HEK293 (cell line): Measurements from ENCODE around the gene ARHGAP22.

Source experiments
- CTCF ChIA-PET: fragments of 350-600 bp; formaldehyde crosslinking; extraction: SDS; loops from one replicate; lab custom pipeline; 2021; ENCODE audit warnings: antibody characterized with exemption; lab: Yijun Ruan, JAX
- POLR2A ChIA-PET: fragments of 300-600 bp; formaldehyde crosslinking; extraction: SDS; loops from one replicate; lab custom pipeline; 2020; ENCODE audit warnings: antibody characterized with exemption, inconsistent platforms; lab: Yijun Ruan, JAX
- H3K27ac ChIP-seq: fragments of 200-500 bp; sonication (Bioruptor generic); 2 replicates; pipeline ENCODE4 v1.5.1; 2014; ENCODE audit warnings: low read depth, low read length, control low read depth, inconsistent platforms; ENCODE audit errors: extremely low read depth
- H3K36me3 ChIP-seq, 2 experiments: fragments of 200-500 bp in 1 of 2; sonication (Bioruptor generic) in 1 of 2; 1 replicate in 1 of 2; 2 replicates in 1 of 2; pipeline ENCODE4 v1.5.1; 2014 to 2017; ENCODE audit warnings: inconsistent platforms in 2 of 2, low read length in 2 of 2; ENCODE audit not compliant: control insufficient read depth in 2 of 2, insufficient read depth in 1 of 2
- H3K4me1 ChIP-seq: fragments of 200-500 bp; sonication (Bioruptor generic); 2 replicates; pipeline ENCODE4 v1.5.1; 2014; ENCODE audit warnings: mild to moderate bottlenecking, low read length, inconsistent platforms; ENCODE audit not compliant: control insufficient read depth, insufficient read depth
- H3K4me3 ChIP-seq: 2 replicates; pipeline ENCODE4 v1.5.1; 2011; ENCODE audit warnings: low read depth, mild to moderate bottlenecking, control low read depth, low read length, moderate library complexity
- H3K9me3 ChIP-seq: fragments of 200-500 bp; sonication (Bioruptor generic); 2 replicates; pipeline ENCODE4 v1.5.1; 2014; ENCODE audit warnings: low read depth, low read length, inconsistent platforms; ENCODE audit not compliant: control insufficient read depth, insufficient read depth
- GLIS1 ChIP-seq: fragments of 450-650 bp; formaldehyde crosslinking; IDR thresholded peaks from 2 replicates; pipeline ENCODE4 v1.5.1; 2016; ENCODE audit warnings: missing biosample characterization, missing genetic modification characterization
- HOXA7 ChIP-seq: sonication (generic); formaldehyde crosslinking; IDR thresholded peaks from 2 replicates; pipeline ENCODE4 v1.8.1; 2022; ENCODE audit warnings: missing genetic modification reagents, borderline replicate concordance
- MEIS1 ChIP-seq: sonication (generic); formaldehyde crosslinking; IDR thresholded peaks from 2 replicates; pipeline ENCODE4 v1.8.1; 2022; ENCODE audit warnings: missing genetic modification reagents, mild to moderate bottlenecking, borderline replicate concordance
- SCRT1 ChIP-seq: fragments of 450-650 bp; formaldehyde crosslinking; IDR thresholded peaks from 2 replicates; pipeline ENCODE4 v1.5.1; 2016; ENCODE audit warnings: missing biosample characterization, missing genetic modification characterization, borderline replicate concordance
- SP7 ChIP-seq: fragments of 450-650 bp; formaldehyde crosslinking; IDR thresholded peaks from 2 replicates; pipeline ENCODE4 v1.5.1; 2016; ENCODE audit warnings: missing biosample characterization, missing genetic modification characterization
- ZNF121 ChIP-seq: fragments of 450-650 bp; formaldehyde crosslinking; IDR thresholded peaks from 2 replicates; pipeline ENCODE4 v1.5.1; 2016; ENCODE audit warnings: missing biosample characterization, missing genetic modification characterization
- ZNF138 ChIP-seq: fragments of 450-650 bp; formaldehyde crosslinking; IDR thresholded peaks from 2 replicates; pipeline ENCODE4 v1.5.1; 2016; ENCODE audit warnings: missing biosample characterization, missing genetic modification characterization, borderline replicate concordance
- ZNF214 ChIP-seq: fragments of 450-650 bp; formaldehyde crosslinking; IDR thresholded peaks from 2 replicates; pipeline ENCODE4 v1.5.1; 2017; ENCODE audit warnings: missing biosample characterization, mild to moderate bottlenecking, missing genetic modification characterization, borderline replicate concordance
- ZNF302 ChIP-seq: fragments of 450-650 bp; formaldehyde crosslinking; IDR thresholded peaks from 2 replicates; pipeline ENCODE4 v1.5.1; 2016; ENCODE audit warnings: missing biosample characterization, missing genetic modification characterization, low read depth
- ZNF311 ChIP-seq: fragments of 450-650 bp; formaldehyde crosslinking; IDR thresholded peaks from 2 replicates; pipeline ENCODE4 v1.5.1; 2017; ENCODE audit warnings: missing biosample characterization, missing genetic modification characterization, borderline replicate concordance
- ZNF324 ChIP-seq: fragments of 450-650 bp; formaldehyde crosslinking; IDR thresholded peaks from 2 replicates; pipeline ENCODE4 v1.5.1; 2016; ENCODE audit warnings: missing biosample characterization, missing genetic modification characterization
- ZNF48 ChIP-seq: fragments of 450-650 bp; formaldehyde crosslinking; IDR thresholded peaks from 2 replicates; pipeline ENCODE4 v1.5.1; 2016; ENCODE audit warnings: missing biosample characterization, missing genetic modification characterization
- ZNF549 ChIP-seq: fragments of 450-650 bp; IDR thresholded peaks from 2 replicates; pipeline ENCODE4 v1.5.1; 2018; ENCODE audit warnings: missing biosample characterization, missing genetic modification characterization, mild to moderate bottlenecking, inconsistent platforms, moderate library complexity
- ZNF596 ChIP-seq: fragments of 450-650 bp; IDR thresholded peaks from 2 replicates; pipeline ENCODE4 v1.5.0; 2018; ENCODE audit warnings: missing biosample characterization, mild to moderate bottlenecking, missing genetic modification characterization, moderate library complexity
- ZNF654 ChIP-seq: fragments of 450-650 bp; formaldehyde crosslinking; IDR thresholded peaks from 2 replicates; pipeline ENCODE4 v1.5.1; 2016; ENCODE audit warnings: low read depth, missing biosample characterization, missing genetic modification characterization
- ZNF670 ChIP-seq: fragments of 450-650 bp; formaldehyde crosslinking; IDR thresholded peaks from 2 replicates; pipeline ENCODE4 v1.5.1; 2016; ENCODE audit warnings: missing biosample characterization, missing genetic modification characterization, low read depth
- ZNF76 ChIP-seq: fragments of 450-650 bp; formaldehyde crosslinking; IDR thresholded peaks from 2 replicates; pipeline ENCODE4; 2016; ENCODE audit warnings: low read depth, missing biosample characterization, missing genetic modification characterization, borderline replicate concordance
- ZSCAN23 ChIP-seq: fragments of 450-650 bp; formaldehyde crosslinking; IDR thresholded peaks from 2 replicates; pipeline ENCODE4 v1.5.1; 2016; ENCODE audit warnings: missing biosample characterization, missing genetic modification characterization
- TF ChIP-seq, protein P1 (sequence below): fragments of 450-650 bp; formaldehyde crosslinking; IDR thresholded peaks from 2 replicates; pipeline ENCODE4 v1.5.1; 2016; ENCODE audit warnings: missing biosample characterization, missing genetic modification characterization
- TF ChIP-seq, protein P2 (sequence below): fragments of 450-650 bp; IDR thresholded peaks from 2 replicates; pipeline ENCODE4 v1.5.1; 2018; ENCODE audit warnings: missing biosample characterization, missing genetic modification characterization
- TF ChIP-seq, protein P3 (sequence below): fragments of 450-650 bp; formaldehyde crosslinking; IDR thresholded peaks from 2 replicates; pipeline ENCODE4 v1.5.1; 2017; ENCODE audit warnings: missing biosample characterization, missing genetic modification characterization
- TF ChIP-seq, protein P4 (sequence below): fragments of 450-650 bp; formaldehyde crosslinking; IDR thresholded peaks from 2 replicates; pipeline ENCODE4 v1.5.1; 2016; ENCODE audit warnings: missing biosample characterization, missing genetic modification characterization

ARHGAP22 gene

DNA sequence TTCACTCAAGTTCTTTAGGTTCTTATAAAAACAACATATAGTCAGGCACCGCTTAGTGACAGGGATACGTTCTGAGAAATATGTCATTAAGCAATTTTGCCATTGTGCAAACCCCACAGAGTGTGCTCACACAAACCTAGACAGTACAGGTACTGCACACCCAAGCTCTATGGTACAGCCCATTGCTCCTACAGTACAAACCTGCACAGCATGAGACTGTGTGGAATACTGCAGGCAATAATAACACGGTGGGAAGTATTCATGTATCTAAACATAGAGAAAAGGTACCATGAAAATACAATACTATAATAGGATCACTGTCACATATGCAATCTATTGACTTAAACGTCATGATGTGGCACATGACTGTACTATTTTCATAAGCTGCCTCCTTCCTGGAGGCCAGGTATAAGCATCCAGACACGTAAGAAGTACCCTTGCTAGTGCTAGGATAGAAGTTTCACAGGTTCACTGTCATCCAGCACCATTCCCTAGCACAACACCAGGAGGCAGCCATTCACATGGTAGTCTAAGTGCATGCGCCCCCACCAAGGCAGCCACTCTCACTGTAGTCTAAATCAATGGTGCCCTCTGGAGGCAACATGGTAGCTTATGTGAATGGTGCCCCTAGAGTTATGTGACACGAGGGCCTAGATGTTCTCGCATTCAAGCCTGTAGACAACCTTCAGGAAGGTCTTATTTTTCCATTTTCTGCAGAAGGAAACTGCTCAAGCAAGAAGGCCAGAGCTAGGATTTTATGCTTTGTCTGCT lies 98.5 kb downstream of the ARHGAP22 start:
- no peak overlapping the region for H3K4me3 ChIP-seq
- no peaks in the 10 kb centered on the region for H3K9me3 ChIP-seq
- peak; percentile 38 for TF ChIP-seq ZNF654 (tag by site-specific recombination)
- TF ChIP-seq, protein P1, sequence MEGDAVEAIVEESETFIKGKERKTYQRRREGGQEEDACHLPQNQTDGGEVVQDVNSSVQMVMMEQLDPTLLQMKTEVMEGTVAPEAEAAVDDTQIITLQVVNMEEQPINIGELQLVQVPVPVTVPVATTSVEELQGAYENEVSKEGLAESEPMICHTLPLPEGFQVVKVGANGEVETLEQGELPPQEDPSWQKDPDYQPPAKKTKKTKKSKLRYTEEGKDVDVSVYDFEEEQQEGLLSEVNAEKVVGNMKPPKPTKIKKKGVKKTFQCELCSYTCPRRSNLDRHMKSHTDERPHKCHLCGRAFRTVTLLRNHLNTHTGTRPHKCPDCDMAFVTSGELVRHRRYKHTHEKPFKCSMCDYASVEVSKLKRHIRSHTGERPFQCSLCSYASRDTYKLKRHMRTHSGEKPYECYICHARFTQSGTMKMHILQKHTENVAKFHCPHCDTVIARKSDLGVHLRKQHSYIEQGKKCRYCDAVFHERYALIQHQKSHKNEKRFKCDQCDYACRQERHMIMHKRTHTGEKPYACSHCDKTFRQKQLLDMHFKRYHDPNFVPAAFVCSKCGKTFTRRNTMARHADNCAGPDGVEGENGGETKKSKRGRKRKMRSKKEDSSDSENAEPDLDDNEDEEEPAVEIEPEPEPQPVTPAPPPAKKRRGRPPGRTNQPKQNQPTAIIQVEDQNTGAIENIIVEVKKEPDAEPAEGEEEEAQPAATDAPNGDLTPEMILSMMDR, result peak; percentile 57
- TF ChIP-seq ZNF596, result no peak
- TF ChIP-seq GLIS1 (tag by site-specific recombination), result 0 out of 2 replicates have a peak, but pooled peaks have one; percentile 10
- ChIA-PET CTCF (interaction anchor here (0.6 to 2.2 kb wide), 10 partner anchors 16 to 1005 kb away, joined by 3 to 12 read pairs (median 4); no protein-coding TSS in a partner anchor), POLR2A (no interaction called here)
- H3K36me3 ChIP-seq, result no peaks in the 10 kb centered on the region
- H3K4me1 ChIP-seq, result peaks cover 5% of the 10 kb centered on the region
- H3K27ac ChIP-seq, result no peak overlapping the region

DNA sequence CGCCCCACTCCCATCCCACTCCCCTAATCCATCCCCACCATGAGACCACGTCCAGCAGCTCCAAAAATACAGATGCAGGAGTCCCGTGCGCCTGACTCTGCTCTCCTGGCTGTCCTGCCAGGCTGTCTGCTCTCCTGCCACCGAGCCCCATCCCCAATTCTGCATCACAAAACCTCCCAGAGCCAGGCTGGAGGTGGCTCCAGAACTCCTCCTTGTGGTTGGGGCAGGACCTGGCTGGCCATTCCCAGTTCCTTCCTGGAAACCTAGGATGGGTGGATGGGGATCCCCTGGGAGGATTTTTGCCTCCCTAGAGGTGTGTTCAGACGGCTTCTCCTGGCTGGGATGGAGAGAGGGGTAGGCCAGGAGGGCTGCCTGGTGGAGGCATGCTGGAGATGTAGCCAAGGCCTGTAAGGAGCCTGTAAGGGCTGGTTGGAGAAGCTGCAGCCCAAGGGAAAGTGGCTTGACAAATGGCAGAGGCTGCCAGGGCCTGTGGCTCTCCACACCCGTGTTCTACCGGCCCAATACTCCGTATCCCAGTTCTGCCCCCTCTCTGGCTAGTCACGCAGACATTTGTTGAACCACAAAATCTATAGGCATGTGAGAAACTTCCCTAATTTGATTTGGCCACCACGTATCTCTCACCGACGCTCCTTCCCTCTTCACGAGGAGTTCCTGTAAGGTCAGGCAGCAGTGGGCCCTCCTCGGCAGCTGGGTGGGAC lies 99.3 kb downstream of the ARHGAP22 start:
- CTCF ChIA-PET, result interaction anchor here (0.7 to 2.2 kb wide), 6 partner anchors 60 to 151 kb away, joined by 3 to 12 read pairs (median 4); no protein-coding TSS in a partner anchor
- no peaks in the 10 kb centered on the region for H3K9me3 ChIP-seq
- TF ChIP-seq ZNF302 (no peak), SCRT1 (tag by site-specific recombination) (no peak), ZNF324 (no peak), ZNF48 (tag by site-specific recombination) (no peak), ZNF76 (tag by site-specific recombination) (no peak), HOXA7 (no peak), ZSCAN23 (tag by site-specific recombination) (no peak), ZNF121 (tag by site-specific recombination) (no peak), ZNF138 (tag by site-specific recombination) (no peak), ZNF214 (no peak), MEIS1 (CRISPR knock-in tag) (no peak), SP7 (no peak), ZNF311 (tag by site-specific recombination) (no peak), ZNF549 (no peak), ZNF670 (no peak)
- TF ChIP-seq, protein P2, sequence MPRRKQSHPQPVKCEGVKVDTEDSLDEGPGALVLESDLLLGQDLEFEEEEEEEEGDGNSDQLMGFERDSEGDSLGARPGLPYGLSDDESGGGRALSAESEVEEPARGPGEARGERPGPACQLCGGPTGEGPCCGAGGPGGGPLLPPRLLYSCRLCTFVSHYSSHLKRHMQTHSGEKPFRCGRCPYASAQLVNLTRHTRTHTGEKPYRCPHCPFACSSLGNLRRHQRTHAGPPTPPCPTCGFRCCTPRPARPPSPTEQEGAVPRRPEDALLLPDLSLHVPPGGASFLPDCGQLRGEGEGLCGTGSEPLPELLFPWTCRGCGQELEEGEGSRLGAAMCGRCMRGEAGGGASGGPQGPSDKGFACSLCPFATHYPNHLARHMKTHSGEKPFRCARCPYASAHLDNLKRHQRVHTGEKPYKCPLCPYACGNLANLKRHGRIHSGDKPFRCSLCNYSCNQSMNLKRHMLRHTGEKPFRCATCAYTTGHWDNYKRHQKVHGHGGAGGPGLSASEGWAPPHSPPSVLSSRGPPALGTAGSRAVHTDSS, result no peak
- TF ChIP-seq, protein P3, sequence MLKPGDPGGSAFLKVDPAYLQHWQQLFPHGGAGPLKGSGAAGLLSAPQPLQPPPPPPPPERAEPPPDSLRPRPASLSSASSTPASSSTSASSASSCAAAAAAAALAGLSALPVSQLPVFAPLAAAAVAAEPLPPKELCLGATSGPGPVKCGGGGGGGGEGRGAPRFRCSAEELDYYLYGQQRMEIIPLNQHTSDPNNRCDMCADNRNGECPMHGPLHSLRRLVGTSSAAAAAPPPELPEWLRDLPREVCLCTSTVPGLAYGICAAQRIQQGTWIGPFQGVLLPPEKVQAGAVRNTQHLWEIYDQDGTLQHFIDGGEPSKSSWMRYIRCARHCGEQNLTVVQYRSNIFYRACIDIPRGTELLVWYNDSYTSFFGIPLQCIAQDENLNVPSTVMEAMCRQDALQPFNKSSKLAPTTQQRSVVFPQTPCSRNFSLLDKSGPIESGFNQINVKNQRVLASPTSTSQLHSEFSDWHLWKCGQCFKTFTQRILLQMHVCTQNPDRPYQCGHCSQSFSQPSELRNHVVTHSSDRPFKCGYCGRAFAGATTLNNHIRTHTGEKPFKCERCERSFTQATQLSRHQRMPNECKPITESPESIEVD (tag by site-specific recombination), result no peak
- TF ChIP-seq, protein P4, sequence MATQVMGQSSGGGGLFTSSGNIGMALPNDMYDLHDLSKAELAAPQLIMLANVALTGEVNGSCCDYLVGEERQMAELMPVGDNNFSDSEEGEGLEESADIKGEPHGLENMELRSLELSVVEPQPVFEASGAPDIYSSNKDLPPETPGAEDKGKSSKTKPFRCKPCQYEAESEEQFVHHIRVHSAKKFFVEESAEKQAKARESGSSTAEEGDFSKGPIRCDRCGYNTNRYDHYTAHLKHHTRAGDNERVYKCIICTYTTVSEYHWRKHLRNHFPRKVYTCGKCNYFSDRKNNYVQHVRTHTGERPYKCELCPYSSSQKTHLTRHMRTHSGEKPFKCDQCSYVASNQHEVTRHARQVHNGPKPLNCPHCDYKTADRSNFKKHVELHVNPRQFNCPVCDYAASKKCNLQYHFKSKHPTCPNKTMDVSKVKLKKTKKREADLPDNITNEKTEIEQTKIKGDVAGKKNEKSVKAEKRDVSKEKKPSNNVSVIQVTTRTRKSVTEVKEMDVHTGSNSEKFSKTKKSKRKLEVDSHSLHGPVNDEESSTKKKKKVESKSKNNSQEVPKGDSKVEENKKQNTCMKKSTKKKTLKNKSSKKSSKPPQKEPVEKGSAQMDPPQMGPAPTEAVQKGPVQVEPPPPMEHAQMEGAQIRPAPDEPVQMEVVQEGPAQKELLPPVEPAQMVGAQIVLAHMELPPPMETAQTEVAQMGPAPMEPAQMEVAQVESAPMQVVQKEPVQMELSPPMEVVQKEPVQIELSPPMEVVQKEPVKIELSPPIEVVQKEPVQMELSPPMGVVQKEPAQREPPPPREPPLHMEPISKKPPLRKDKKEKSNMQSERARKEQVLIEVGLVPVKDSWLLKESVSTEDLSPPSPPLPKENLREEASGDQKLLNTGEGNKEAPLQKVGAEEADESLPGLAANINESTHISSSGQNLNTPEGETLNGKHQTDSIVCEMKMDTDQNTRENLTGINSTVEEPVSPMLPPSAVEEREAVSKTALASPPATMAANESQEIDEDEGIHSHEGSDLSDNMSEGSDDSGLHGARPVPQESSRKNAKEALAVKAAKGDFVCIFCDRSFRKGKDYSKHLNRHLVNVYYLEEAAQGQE, result no peak
- TF ChIP-seq, all 188 proteins: peak for 0
- POLR2A ChIA-PET, result no interaction called here
- no peak overlapping the region for H3K4me3 ChIP-seq
- H3K27ac ChIP-seq, result no peak overlapping the region
- peaks cover 5% of the 10 kb centered on the region for H3K4me1 ChIP-seq
- H3K36me3 ChIP-seq, result no peaks in the 10 kb centered on the region
